HG02642 (cell line): Measurements from ENCODE around the gene VASH1.

ENCODE experiments used
- ATAC-seq: cut with Tn5 transposase; IDR thresholded peaks from one replicate; pipeline ENCODE4 v1.9.1; 2021; ENCODE audit warnings: mild to moderate bottlenecking; ENCODE audit not compliant: unreplicated experiment, poor library complexity

VASH1 gene

GRCh38 chr14:76770521-76771436 is 9.5 kb downstream of the VASH1 start:
- no peak for ATAC-seq

- ATAC-seq = no peak
Observed at GRCh38 chr14:76771437-76771980, 10.2 kb downstream of the VASH1 start.

GRCh38 chr14:76772300-76773187 is 11.3 kb downstream of the VASH1 start:
- ATAC-seq = no peak

- ATAC-seq = no peak
Observed at GRCh38 chr14:76773188-76773885, 12.1 kb downstream of the VASH1 start.

GRCh38 chr14:76773956-76774820 is 12.9 kb downstream of the VASH1 start:
- no peak for ATAC-seq

- no peak for ATAC-seq
Observed at GRCh38 chr14:76774821-76775694, 13.8 kb downstream of the VASH1 start.

GRCh38 chr14:76775695-76776427 is 14.6 kb downstream of the VASH1 start:
- ATAC-seq = no peak

GRCh38 chr14:76776428-76777251 is 15.4 kb downstream of the VASH1 start:
- no peak for ATAC-seq

GRCh38 chr14:76777721-76778120 is 16.5 kb downstream of the VASH1 start:
- ATAC-seq = no peak

GRCh38 chr14:76778546-76779215 is 17.4 kb downstream of the VASH1 start:
- ATAC-seq = no peak

GRCh38 chr14:76779221-76780057 is 18.2 kb downstream of the VASH1 start:
- no peak for ATAC-seq

GRCh38 chr14:76780058-76780345 is 18.7 kb downstream of the VASH1 start:
- ATAC-seq = no peak

GRCh38 chr14:76780360-76780759 is 19.1 kb downstream of the VASH1 start:
- no peak for ATAC-seq

- no peak for ATAC-seq
Observed at GRCh38 chr14:76780875-76781647, 19.8 kb downstream of the VASH1 start.

GRCh38 chr14:76781648-76782051 is 20.4 kb downstream of the VASH1 start:
- ATAC-seq = no peak
